HG03432 (cell line): ENCODE results near the gene HOXA6.

Experiments
- ATAC-seq: cut with Tn5 transposase; IDR thresholded peaks from one replicate; pipeline ENCODE4 v1.9.1; 2021; ENCODE audit warnings: mild to moderate bottlenecking, moderate library complexity; ENCODE audit not compliant: unreplicated experiment

The HOXA6 gene

GRCh38 chr7:27125986-27126394, 21.6 kb downstream of the HOXA6 start:
- ATAC-seq, result no peak

DNA sequence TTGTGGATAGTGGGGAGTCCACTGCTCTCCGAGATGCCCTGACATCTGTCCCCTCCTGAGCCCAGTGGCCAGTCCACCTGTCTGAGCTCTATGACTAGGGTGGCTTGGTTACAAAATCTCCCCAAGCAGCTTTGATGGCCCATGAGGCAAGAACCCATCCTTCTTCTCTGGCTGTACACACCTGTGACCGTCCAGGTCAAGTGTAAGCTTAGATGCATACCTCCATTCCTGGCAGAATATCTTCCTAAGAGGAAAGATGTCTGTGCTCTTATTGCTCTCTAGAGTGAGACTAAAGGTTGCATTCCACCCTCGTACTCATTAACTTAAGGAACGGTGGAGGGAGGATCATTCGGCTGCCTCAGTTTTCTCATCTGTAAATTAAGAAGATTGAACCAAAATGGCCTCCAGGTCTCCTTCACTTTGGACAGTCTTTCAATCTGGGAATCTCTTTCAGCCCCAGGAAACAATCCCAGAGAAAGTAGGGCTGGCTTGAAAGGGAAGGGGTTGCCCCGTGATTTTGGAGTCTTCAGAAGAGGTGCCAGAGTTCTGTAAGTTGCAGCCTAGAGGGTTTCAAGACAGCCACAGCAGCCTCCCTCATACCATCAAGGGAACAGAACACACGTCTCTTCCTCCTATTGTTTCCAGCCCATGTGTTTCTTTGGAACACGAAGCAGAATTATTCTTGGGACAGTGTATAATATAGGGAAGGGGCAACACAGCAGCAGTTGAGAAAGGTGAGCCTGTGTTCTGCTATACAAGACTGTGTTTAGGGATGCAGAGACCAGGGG, 22.5 kb downstream of the HOXA6 start:
- ATAC-seq, result no peak

DNA sequence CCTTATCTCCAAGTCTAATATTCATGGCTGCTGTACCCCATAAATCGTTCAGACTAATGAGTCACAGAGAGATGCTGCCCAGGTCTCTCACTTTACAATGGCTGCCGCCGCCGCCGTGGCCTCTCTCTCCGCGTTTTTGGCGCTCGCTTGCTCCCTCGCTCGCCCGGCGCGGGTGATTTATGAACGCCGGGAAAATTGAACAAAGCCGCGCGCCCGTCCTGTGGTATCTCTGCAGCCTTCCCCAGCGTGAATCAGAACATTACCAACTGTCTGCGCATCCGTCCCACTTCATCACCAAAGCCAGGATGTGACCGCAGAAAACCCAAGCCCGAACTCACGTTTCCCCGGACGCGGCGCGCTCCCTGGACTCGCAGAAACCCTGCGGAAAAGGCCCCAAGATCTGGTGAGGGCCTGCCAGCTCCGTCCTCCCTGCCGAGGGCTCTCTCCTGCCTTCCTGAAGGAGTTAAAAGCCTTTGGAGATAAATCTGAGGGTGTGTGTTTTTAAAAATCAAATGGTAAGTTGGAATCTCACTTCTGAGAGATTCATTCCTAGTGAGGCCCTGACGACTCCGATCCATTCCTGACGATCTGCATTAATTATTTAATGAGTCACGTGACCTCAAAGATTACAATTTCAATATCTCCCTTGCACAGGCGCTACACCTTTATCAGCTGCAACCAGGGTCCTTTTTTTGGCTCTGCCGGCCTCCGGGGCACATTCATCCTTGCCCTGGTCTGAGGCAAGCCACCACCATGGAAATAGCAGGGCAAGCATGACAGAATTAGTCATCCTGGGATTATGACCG, 23.3 kb downstream of the HOXA6 start:
- no peak for ATAC-seq

- ATAC-seq, result no peak
Measured at GRCh38 chr7:27123477-27124053, 24.0 kb downstream of the HOXA6 start.

GRCh38 chr7:27123007-27123476, 24.5 kb downstream of the HOXA6 start:
- no peak for ATAC-seq

GRCh38 chr7:27122077-27122910, 25.3 kb downstream of the HOXA6 start:
- no peak for ATAC-seq

DNA sequence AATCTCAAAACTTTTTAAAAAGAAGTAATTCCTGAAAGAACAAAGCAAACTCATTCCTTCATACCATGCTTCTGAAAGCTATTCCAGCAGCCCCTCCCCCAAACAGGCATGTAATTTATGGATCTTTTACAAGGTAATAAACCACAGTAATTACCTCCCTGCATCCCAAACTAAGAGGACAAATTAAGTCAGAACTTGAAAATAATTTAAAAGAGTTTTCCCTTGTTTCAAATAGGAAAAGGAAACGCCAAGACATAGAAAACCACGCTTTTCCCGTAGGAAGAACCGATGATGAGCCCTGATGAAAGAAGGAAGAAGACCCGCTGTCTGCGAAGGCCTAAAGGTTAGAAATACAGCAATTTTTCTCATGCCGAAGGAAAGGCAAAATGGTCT, 25.9 kb downstream of the HOXA6 start:
- no peak for ATAC-seq

- ATAC-seq, result no peak
Measured at GRCh38 chr7:27119412-27119911, 28.1 kb downstream of the HOXA6 start.

DNA sequence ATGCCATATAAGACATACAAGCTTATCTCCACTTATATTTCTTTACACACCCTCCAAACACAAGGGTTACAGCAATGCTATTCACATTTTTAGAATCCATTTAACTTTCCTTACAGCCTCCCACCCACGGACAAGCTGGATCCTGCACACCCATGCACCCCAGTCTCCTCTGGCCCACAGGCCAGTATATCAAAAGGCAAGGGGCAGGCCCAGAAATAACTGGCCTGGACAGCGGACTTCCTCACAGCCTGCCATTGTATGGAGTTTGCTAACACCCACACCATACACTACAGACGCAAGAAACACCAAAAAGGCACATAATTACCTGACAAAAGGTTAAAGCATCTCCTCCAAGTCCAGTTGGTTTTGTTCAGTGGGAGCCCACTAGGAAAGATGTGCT, 29.0 kb downstream of the HOXA6 start:
- no peak for ATAC-seq

- no peak for ATAC-seq
Measured at GRCh38 chr7:27117887-27118491, 29.6 kb downstream of the HOXA6 start.

- ATAC-seq, result no peak
Measured at GRCh38 chr7:27116962-27117886, 30.4 kb downstream of the HOXA6 start.

GRCh38 chr7:27116031-27116961, 31.3 kb downstream of the HOXA6 start:
- ATAC-seq, result no peak

- no peak for ATAC-seq
Measured at GRCh38 chr7:27115221-27116026, 32.1 kb downstream of the HOXA6 start.

DNA sequence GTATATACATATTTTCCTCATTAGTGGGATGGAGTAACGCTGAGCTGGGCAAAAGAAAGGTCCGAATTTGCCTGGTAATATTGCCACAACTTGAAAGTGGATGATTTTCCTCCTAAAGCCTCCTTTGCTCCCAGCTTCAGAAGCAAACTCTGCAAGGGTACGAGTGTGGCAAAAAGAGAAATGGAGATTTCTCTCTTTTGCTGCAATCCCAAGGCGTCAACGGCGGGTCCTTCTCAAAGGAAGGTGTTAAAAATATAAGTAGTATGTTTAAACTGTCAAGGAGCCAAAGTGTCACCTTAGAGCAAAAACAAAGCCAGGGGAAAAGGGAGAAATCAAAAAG, 32.7 kb downstream of the HOXA6 start:
- ATAC-seq, result no peak

DNA sequence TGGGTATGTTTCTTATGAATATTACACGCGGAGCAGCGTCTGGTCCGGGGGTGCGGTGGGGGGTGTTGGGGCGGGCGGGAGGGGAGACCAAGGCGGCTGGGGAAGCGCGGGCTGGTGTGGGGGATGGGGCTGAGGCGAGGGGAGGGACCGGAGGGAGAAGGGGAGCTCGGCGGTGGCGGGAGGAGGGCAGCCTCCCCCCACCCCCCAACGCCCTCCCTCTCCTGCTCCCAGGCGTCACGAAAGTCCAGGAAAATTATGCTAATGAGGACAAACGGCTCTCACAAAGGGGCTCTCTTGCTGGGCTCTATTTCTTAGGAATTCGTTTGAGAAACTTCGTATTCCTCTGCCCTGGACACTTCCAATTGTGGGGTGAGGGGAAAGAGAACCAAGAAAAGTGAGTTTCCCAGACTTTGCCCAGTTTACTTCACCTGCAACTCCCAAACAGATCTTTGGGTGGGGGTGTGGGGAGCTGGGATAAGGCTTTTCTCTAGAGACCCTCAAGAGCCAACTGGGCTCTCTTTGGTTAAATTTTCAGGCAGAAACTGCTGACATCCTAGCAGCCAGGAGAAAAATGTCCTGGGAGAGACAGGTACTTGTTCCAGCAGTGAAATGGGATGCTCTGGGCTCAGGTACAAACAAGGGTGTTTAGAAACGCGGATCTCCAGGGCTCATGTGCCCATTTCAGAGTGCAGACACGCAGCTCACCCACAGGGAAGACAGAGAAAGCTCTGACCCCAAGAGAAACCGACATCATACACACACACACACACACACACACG, 33.4 kb downstream of the HOXA6 start:
- ATAC-seq, result no peak
